GM19351 (cell line): Measurements from ENCODE around the gene HPS4.

Experiments used
- ATAC-seq: cut with Tn5 transposase; IDR thresholded peaks from one replicate; pipeline ENCODE4 v1.9.1; 2021; ENCODE audit warnings: mild to moderate bottlenecking, moderate library complexity; ENCODE audit not compliant: unreplicated experiment

HPS4 gene

DNA sequence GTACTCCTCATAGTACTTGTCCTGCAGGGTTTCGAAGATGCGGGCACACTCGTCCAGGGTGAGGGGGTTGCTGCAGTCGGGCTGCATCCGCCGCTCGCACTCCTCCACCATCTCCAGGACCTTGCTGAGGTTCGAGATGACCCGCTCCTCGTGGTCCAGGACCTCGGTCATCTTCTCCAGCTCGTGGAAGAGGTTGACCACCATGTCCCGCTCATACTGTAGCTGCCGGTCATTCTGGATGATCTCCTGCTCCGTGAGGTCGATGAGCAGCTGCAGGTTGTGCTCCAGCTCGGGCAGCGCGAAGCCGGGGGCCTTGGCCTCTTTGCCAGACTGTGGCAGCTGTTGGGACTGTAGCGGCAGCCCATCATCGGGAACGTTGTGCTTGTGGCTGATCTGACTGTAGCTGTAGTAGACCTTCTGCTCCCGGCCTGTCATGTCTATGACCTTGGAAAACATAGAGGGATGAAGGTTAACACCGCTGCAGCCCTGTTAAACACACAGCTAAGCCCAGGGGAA, 15.7 kb upstream of the HPS4 start:
- ATAC-seq = no peak

DNA sequence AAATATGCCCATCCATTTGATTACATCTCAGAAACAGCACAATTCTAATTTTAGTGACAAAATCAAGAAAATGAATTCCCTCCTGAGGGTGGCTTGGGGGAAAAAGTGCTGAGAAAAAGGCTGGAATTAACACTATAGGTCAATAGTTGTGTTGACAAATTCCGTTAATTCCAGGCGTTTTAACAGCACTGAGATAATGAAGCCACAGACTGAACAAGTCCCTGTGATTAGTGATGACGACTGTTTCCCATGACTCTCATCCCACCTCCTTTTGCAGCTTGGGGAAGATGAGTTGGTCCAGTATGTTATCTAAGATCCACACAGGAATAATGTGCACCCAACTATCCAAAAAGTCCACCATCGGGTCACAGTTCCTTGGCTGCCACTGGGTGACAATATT, 12.9 kb upstream of the HPS4 start:
- no peak for ATAC-seq

GRCh38 chr22:26494506-26494905, 10.9 kb upstream of the HPS4 start:
- ATAC-seq = no peak

DNA sequence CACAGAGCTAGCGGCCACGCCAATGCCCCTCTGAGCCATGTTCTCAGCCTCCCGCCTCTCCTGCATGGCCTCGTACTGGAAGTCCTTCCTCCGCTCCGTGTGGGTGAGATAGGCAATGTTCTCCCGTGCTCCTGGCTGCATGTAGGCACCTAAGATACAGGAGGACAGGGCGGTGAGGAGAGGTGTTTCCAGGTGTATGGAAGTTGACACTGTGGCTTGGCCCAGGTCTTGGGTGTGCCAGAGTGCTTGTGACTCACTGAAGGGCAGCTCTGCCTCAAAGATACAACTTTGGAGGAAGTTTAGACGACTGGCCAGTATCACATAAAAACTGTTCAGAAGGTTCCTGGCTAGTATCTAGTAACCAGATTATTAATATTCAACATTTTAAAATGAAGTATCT, 8.6 kb upstream of the HPS4 start:
- no peak for ATAC-seq

DNA sequence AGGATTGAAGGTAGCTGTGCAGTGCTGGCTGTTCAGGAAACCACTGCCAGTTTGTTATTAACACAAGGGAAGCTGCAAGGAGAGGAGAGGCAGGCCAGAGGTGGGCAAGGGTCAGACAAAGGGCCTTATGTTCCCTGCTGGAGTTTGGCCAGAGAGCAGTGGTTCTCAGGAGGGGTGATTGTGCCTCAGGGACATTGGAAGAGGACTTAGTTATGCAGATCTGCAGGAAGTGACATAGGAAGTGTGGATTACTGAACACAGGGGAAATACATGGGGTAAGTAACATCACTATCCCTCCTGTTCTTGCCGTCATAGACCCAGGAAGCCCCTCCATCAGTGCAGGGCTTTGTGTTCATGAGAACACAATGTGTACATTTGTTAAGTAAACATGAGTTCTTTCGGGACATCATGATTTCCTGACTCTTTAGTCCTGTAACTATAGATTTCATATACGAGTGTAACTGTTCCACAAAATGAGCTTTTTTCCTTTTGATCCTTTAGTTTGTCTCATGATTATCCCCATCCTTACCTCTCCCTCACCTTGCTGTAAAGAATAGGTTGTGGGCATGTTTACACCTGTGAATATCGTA, 6.0 kb upstream of the HPS4 start:
- ATAC-seq = no peak

GRCh38 chr22:26487996-26488395, 4.4 kb upstream of the HPS4 start:
- ATAC-seq = no peak

GRCh38 chr22:26486394-26486793, 2.8 kb upstream of the HPS4 start:
- no peak for ATAC-seq

DNA sequence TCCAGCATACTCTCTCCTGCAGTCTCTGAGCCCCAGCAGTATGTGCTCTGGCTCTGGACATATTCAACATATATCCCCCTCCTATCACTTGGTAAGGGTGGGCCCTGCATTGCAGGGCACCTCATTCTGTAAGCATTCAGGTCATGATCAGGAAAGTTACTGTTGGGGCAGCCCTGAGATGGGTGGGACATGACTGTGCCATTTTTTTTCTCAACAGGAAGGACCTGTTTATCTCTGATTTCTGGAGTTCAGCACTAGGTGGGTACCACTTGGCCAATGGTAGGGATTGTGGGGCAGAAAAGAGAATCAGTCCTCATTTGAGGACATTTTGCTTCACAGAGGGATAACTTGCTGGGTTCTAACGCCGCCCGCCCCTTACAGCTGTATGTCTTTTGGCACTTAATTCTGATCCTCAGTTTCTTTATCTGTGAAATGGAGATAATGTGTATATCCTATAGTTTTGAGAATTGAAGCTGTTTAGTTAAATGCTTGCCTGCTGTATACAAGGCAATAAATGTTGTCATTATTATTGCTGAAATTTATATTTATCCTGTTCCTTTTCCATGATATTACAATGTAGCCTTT, 2.3 kb upstream of the HPS4 start:
- no peak for ATAC-seq

- ATAC-seq = no peak
Observed at GRCh38 chr22:26485013-26485412, 1.4 kb upstream of the HPS4 start.

GRCh38 chr22:26484360-26484706, 750 bp upstream of the HPS4 start:
- no peak for ATAC-seq

DNA sequence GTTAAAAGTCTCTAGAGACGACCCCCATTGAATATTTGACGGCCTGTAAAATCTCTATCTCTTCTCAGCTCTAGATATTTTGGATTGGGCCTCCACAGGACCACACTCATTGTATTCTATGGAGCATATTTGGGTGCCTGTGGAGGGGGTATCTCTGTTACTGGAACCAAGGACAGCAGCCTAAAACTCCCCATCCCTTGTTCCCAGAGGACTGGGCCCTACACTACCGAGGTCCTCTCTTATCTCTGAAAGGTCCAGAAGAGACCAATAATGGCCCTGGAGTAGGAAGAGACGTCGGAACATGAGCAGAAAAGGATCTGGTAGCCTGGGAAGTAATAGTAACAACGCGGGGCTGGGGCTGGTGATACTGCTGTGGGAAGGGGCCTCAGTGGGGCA, 542 bp downstream of the HPS4 start:
- ATAC-seq = no peak

DNA sequence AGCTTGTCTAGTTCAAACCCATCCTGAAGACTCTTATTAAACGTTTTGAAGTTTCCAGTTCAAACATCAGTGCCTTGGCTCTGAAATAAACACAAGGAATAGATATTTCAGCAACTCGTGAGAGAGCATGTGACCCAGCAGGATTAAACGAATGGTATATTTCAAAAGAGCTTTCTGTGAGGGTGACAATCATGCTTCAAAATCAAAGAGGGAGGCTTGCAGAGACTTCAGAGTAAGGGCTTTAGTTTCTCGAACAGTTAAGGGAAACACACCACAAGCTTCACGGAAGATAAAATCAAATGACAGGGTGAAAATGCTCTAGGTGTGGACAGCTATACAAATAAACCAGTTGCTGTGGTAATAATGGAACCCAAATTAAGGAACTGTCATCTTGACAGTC, 1.4 kb downstream of the HPS4 start:
- no peak for ATAC-seq

GRCh38 chr22:26481694-26482093, 1.9 kb downstream of the HPS4 start:
- no peak for ATAC-seq

- no peak for ATAC-seq
Observed at GRCh38 chr22:26481112-26481693, 2.4 kb downstream of the HPS4 start.

DNA sequence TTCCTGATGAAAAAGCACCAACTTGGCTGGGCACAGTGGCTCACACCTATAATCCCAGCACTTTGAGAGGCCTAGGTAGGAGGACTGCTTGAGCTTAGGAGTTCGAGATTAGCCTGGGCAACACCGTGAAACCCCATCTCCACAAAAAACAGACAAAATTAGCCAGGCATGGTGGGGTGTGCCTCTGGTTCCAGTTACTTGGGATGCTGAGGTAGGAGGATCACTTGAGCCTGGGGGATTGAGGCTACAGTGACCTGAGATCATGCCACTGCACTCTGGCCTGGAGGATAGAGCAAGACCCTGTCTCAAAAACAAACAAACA, 3.0 kb downstream of the HPS4 start:
- ATAC-seq = no peak

GRCh38 chr22:26479792-26480610, 3.6 kb downstream of the HPS4 start:
- no peak for ATAC-seq

GRCh38 chr22:26479043-26479791, 4.4 kb downstream of the HPS4 start:
- ATAC-seq = no peak

GRCh38 chr22:26477341-26477731, 6.2 kb downstream of the HPS4 start:
- ATAC-seq = no peak

GRCh38 chr22:26476705-26477340, 6.8 kb downstream of the HPS4 start:
- no peak for ATAC-seq

GRCh38 chr22:26474682-26475081, 8.9 kb downstream of the HPS4 start:
- no peak for ATAC-seq

- no peak for ATAC-seq
Observed at GRCh38 chr22:26471522-26471921, 12.1 kb downstream of the HPS4 start.
